ENCODE data around the gene GLRX3. TPM values are rescaled to one million over a fixed set of nuclear protein-coding genes. Genes with fewer than 3 reads are reported as not detected.

Gene GLRX3
- total and polyA plus RNA-seq, 7 experiments from 2014 or later = 30.1 to 74.7 (median 44.2) TPM

- H3K4me3 ChIP-seq (ENCODE audit: low read length) = no peak overlapping the region
- CTCF ChIA-PET = no interaction called here
- peaks cover 0 to 8% (median 0%) of the 10 kb centered on the region in 5 donors for H3K36me3 Mint-ChIP-seq
- H3K4me3 Mint-ChIP-seq = peak overlapping the region in 7 of 10 donors; percentile 13 to 67 (median 54)
- H3K27me3 Mint-ChIP-seq = peaks cover 6 to 21% (median 9%) of the 10 kb centered on the region in 5 donors
- DNase-seq = no peak
- no peak overlapping the region for H3K27ac ChIP-seq (ENCODE audit: low read depth, low read length)
- intact Hi-C loops (cut with micrococcal nuclease) = loop anchor here (5.0 to 10.0 kb wide), 3 partner anchors 142 to 1950 kb away; no protein-coding TSS in a partner anchor
- H3K27me3 ChIP-seq (ENCODE audit: control insufficient read depth in 2 of 2, insufficient read depth in 2 of 2, low read length in 2 of 2) = no peaks in the 10 kb centered on the region
- peak overlapping the region in 1 of 9 donors; percentile 54 for H3K27ac Mint-ChIP-seq
- no peak for ATAC-seq
- H3K4me1 ChIP-seq (ENCODE audit: control insufficient read depth in 2 of 2, insufficient read depth in 2 of 2, low read length in 2 of 2) = no peaks in the 10 kb centered on the region
- H3K36me3 ChIP-seq (ENCODE audit: control insufficient read depth in 2 of 3, insufficient read depth in 3 of 3, low read length in 3 of 3) = no peaks in the 10 kb centered on the region
- no peaks in the 10 kb centered on the region for H3K9me3 ChIP-seq (ENCODE audit: control insufficient read depth in 2 of 3, low read length in 3 of 3)
- POLR2A ChIA-PET = interaction anchor here (0.7 kb wide), 1 partner anchor 31 kb away, joined by 3 read pairs; no protein-coding TSS in a partner anchor
- H3K4me1 Mint-ChIP-seq = peaks cover 0 to 9% (median 7%) of the 10 kb centered on the region in 7 donors
- H3K9me3 Mint-ChIP-seq = peaks cover 0 to 1% (median 0%) of the 10 kb centered on the region in 11 donors
Observed at GRCh38 chr10:130192276-130192848, 56.2 kb downstream of the GLRX3 start.

GRCh38 chr10:130193033-130193432 lies 56.8 kb downstream of the GLRX3 start:
- intact Hi-C loops (cut with micrococcal nuclease) = loop anchor here (5.0 to 10.0 kb wide), 3 partner anchors 142 to 1949 kb away; no protein-coding TSS in a partner anchor
- ATAC-seq = no peak
- CTCF ChIA-PET = no interaction called here

GRCh38 chr10:130193493-130194193 lies 57.5 kb downstream of the GLRX3 start:
- no peak for ATAC-seq
- Histone ChIP-seq H3K4me3 (ENCODE audit: low read length) (no peak overlapping the region), H3K27ac (ENCODE audit: low read depth, low read length) (no peak overlapping the region), H3K4me1 (ENCODE audit: control insufficient read depth in 2 of 2, insufficient read depth in 2 of 2, low read length in 2 of 2) (no peaks in the 10 kb centered on the region), H3K36me3 (ENCODE audit: control insufficient read depth in 2 of 3, insufficient read depth in 3 of 3, low read length in 3 of 3) (no peaks in the 10 kb centered on the region), H3K9me3 (ENCODE audit: control insufficient read depth in 2 of 3, low read length in 3 of 3) (no peaks in the 10 kb centered on the region), H3K27me3 (ENCODE audit: control insufficient read depth in 2 of 2, insufficient read depth in 2 of 2, low read length in 2 of 2) (no peaks in the 10 kb centered on the region)
- Mint-ChIP-seq H3K4me3 (peak overlapping the region in 2 of 10 donors; percentile 7 to 20), H3K9me3 (peaks cover 0 to 1% (median 0%) of the 10 kb centered on the region in 11 donors), H3K27me3 (peaks cover 6 to 21% (median 9%) of the 10 kb centered on the region in 5 donors), H3K27ac (no peak overlapping the region), H3K36me3 (peaks cover 0 to 5% (median 0%) of the 10 kb centered on the region in 5 donors), H3K4me1 (peaks cover 0 to 9% (median 7%) of the 10 kb centered on the region in 7 donors)
- DNase-seq = no peak
- intact Hi-C loops (cut with micrococcal nuclease) = loop anchor here (5.0 to 10.0 kb wide), 3 partner anchors 141 to 1949 kb away; no protein-coding TSS in a partner anchor
- POLR2A ChIA-PET = no interaction called here
- CTCF ChIA-PET = no interaction called here

More at GRCh38 chr10:130193033-130193432, 56.8 kb downstream of the GLRX3 start:
- Mint-ChIP-seq H3K27me3 (peaks cover 6 to 21% (median 9%) of the 10 kb centered on the region in 5 donors), H3K4me1 (peaks cover 0 to 9% (median 7%) of the 10 kb centered on the region in 7 donors), H3K36me3 (peaks cover 0 to 8% (median 0%) of the 10 kb centered on the region in 5 donors), H3K27ac (no peak overlapping the region), H3K9me3 (peaks cover 0 to 1% (median 0%) of the 10 kb centered on the region in 11 donors), H3K4me3 (no peak overlapping the region)
- no peak for DNase-seq
- no peak overlapping the region for H3K4me3 ChIP-seq (ENCODE audit: low read length)
- no peaks in the 10 kb centered on the region for H3K4me1 ChIP-seq (ENCODE audit: control insufficient read depth in 2 of 2, insufficient read depth in 2 of 2, low read length in 2 of 2)
- no peaks in the 10 kb centered on the region for H3K27me3 ChIP-seq (ENCODE audit: control insufficient read depth in 2 of 2, insufficient read depth in 2 of 2, low read length in 2 of 2)
- POLR2A ChIA-PET = no interaction called here
- H3K36me3 ChIP-seq (ENCODE audit: control insufficient read depth in 2 of 3, insufficient read depth in 3 of 3, low read length in 3 of 3) = no peaks in the 10 kb centered on the region
- no peak overlapping the region for H3K27ac ChIP-seq (ENCODE audit: low read depth, low read length)
- H3K9me3 ChIP-seq (ENCODE audit: control insufficient read depth in 2 of 3, low read length in 3 of 3) = no peaks in the 10 kb centered on the region

- intact Hi-C loops (cut with micrococcal nuclease) = loop anchor here (5.0 to 10.0 kb wide), 3 partner anchors 140 to 1948 kb away; no protein-coding TSS in a partner anchor
- ATAC-seq = no peak
- no peaks in the 10 kb centered on the region for H3K27me3 ChIP-seq (ENCODE audit: control insufficient read depth in 2 of 2, insufficient read depth in 2 of 2, low read length in 2 of 2)
- POLR2A ChIA-PET = no interaction called here
- Mint-ChIP-seq H3K4me1 (peaks cover 0 to 9% (median 7%) of the 10 kb centered on the region in 7 donors), H3K9me3 (peaks cover 0 to 1% (median 0%) of the 10 kb centered on the region in 11 donors), H3K27me3 (peaks cover 6 to 21% (median 9%) of the 10 kb centered on the region in 5 donors), H3K4me3 (no peak overlapping the region), H3K36me3 (peaks cover 0 to 5% (median 0%) of the 10 kb centered on the region in 5 donors), H3K27ac (no peak overlapping the region)
- no peak overlapping the region for H3K4me3 ChIP-seq (ENCODE audit: low read length)
- CTCF ChIA-PET = no interaction called here
- no peaks in the 10 kb centered on the region for H3K4me1 ChIP-seq (ENCODE audit: control insufficient read depth in 2 of 2, insufficient read depth in 2 of 2, low read length in 2 of 2)
- H3K27ac ChIP-seq (ENCODE audit: low read depth, low read length) = no peak overlapping the region
- no peak for DNase-seq
- no peaks in the 10 kb centered on the region for H3K36me3 ChIP-seq (ENCODE audit: control insufficient read depth in 2 of 3, insufficient read depth in 3 of 3, low read length in 3 of 3)
- H3K9me3 ChIP-seq (ENCODE audit: control insufficient read depth in 2 of 3, low read length in 3 of 3) = no peaks in the 10 kb centered on the region
Observed at GRCh38 chr10:130194194-130194990, 58.2 kb downstream of the GLRX3 start.

- no peak overlapping the region for H3K27ac Mint-ChIP-seq
- no peak overlapping the region for H3K27ac ChIP-seq (ENCODE audit: low read depth, low read length)
- DNase-seq = no peak
- H3K27me3 ChIP-seq (ENCODE audit: control insufficient read depth in 2 of 2, insufficient read depth in 2 of 2, low read length in 2 of 2) = no peaks in the 10 kb centered on the region
- ATAC-seq = no peak
- no peaks in the 10 kb centered on the region for H3K4me1 ChIP-seq (ENCODE audit: control insufficient read depth in 2 of 2, insufficient read depth in 2 of 2, low read length in 2 of 2)
- H3K9me3 Mint-ChIP-seq = peaks cover 0 to 1% (median 0%) of the 10 kb centered on the region in 11 donors
- no peak overlapping the region for H3K4me3 Mint-ChIP-seq
- CTCF ChIA-PET = interaction anchor here (1.1 kb wide), 1 partner anchor 8 kb away, joined by 3 read pairs; no protein-coding TSS in a partner anchor
- peaks cover 0 to 5% (median 0%) of the 10 kb centered on the region in 5 donors for H3K36me3 Mint-ChIP-seq
- POLR2A ChIA-PET = no interaction called here
- H3K4me3 ChIP-seq (ENCODE audit: low read length) = no peak overlapping the region
- H3K4me1 Mint-ChIP-seq = peaks cover 0 to 9% (median 7%) of the 10 kb centered on the region in 7 donors
- no peaks in the 10 kb centered on the region for H3K9me3 ChIP-seq (ENCODE audit: control insufficient read depth in 2 of 3, low read length in 3 of 3)
- peaks cover 6 to 21% (median 9%) of the 10 kb centered on the region in 5 donors for H3K27me3 Mint-ChIP-seq
- H3K36me3 ChIP-seq (ENCODE audit: control insufficient read depth in 2 of 3, insufficient read depth in 3 of 3, low read length in 3 of 3) = no peaks in the 10 kb centered on the region
- intact Hi-C loops (cut with micrococcal nuclease) = loop anchor here (5.0 to 10.0 kb wide), 3 partner anchors 140 to 1947 kb away; no protein-coding TSS in a partner anchor
Observed at GRCh38 chr10:130194991-130195645, 58.9 kb downstream of the GLRX3 start.

Data from naive thymus-derived CD4-positive, alpha-beta T cell (primary cell).